NB4 (cell line): Measurements from ENCODE around the gene SYT11.

ENCODE experiments used
- CTCF ChIP-seq: IDR thresholded peaks from one replicate; pipeline ENCODE4 v1.5.1; 2012; ENCODE audit warnings: low read depth, low read length
- MAX ChIP-seq: IDR thresholded peaks from 2 replicates; pipeline ENCODE4 v1.6.1; 2011; ENCODE audit warnings: low read depth, low read length
- POLR2A ChIP-seq: IDR thresholded peaks from 2 replicates; pipeline ENCODE4 v1.6.1; 2011; ENCODE audit warnings: mild to moderate bottlenecking; ENCODE audit not compliant: insufficient read length; ENCODE audit errors: extremely low read depth

GRCh38 chr1:155835548-155835947, 23.8 kb upstream of the SYT11 start:
- TF ChIP-seq CTCF = no peak
- no peak for TF ChIP-seq POLR2A
- no peak for TF ChIP-seq MAX
